Pancreas (tissue), 10 donors: Measurements from ENCODE around the gene ZNF385B. TPM values are rescaled to one million over a fixed set of nuclear protein-coding genes. Genes with fewer than 3 reads are reported as not detected.

ENCODE experiments used
- ATAC-seq, 4 donors: fragments of 200-7000 bp; cut with Tn5 transposase; one replicate each; pipeline versions ENCODE4 v1.8.0 to v1.9.1; 2020; ENCODE audit warnings: mild to moderate bottlenecking in 4 of 4, moderate library complexity in 4 of 4
- DNase-seq, 6 donors: peaks; one replicate each; pipeline ENCODE4 v3.0.0-alpha.2; 2020
- FAIRE-seq: peaks from 2 replicates; lab custom pipeline; 2012; peaks lifted over from hg19 to GRCh38; lab: Jason Lieb, UNC
- H3K27ac ChIP-seq, 4 donors: fragments of 200-600 bp; sonication (generic); 1 replicate in 3 of 4; 2 replicates in 1 of 4; pipeline versions ENCODE4 v1.5.0 to v1.8.0; 2020
- H3K27me3 ChIP-seq, 4 donors: fragments of 200-600 bp; one replicate each; pipeline ENCODE4 v1.8.0; 2021
- H3K36me3 ChIP-seq, 3 donors: fragments of 200-600 bp; sonication (generic) in 1 of 3; one replicate each; pipeline versions ENCODE4 v1.5.0 to v1.8.0; 2020 to 2021
- H3K4me1 ChIP-seq, 3 donors: fragments of 200-600 bp; one replicate each; pipeline ENCODE4 v1.8.0; 2021
- H3K4me3 ChIP-seq, 4 donors: fragments of 200-600 bp; sonication (generic) in 2 of 4; one replicate each; pipeline versions ENCODE4 v1.5.0 to v1.8.0; 2020 to 2021
- H3K9me3 ChIP-seq, 4 donors: fragments of 200-600 bp; one replicate each; pipeline ENCODE4 v1.8.0; 2021
- WGBS, 2 donors: extraction: QIAGEN DNeasy Blood & Tissue Kit; methylation state at CpG; one replicate each; pipeline ENCODE4 v1.1.7; 2013; 5-methylcytosine and 5-hydroxymethylcytosine counted together
- intact Hi-C, 3 donors: fragments of 100-400 bp; cut with DNase I; formaldehyde crosslinking; loops; one replicate each; pipeline versions ENCODE4 v1.11.1 to v1.14.2; 2022
- polyA plus RNA-seq, 2 donors: library from polyadenylated mRNA; stranded (reverse); fragments of 200-250 nt; gene quantifications; one replicate each; pipeline ENCODE4 v1.2.3, GENCODE V29; 2013
- total RNA-seq, 6 donors: library from RNA; stranded (reverse); fragmentation: NEBNext Ultra II Directional in 4 of 6; extraction: Animal tissue kit (Norgen Biotek cat#: 25700) in 4 of 6; gene quantifications; one replicate each; pipeline versions ENCODE4 v1.2.1 to v1.2.4, GENCODE V29; 2021 to 2023
- TF ChIP-seq, protein P1 (sequence below), 4 donors: fragments of 200-600 bp; sonication (generic) in 3 of 4; IDR thresholded peaks; one replicate each; pipeline versions ENCODE4 v1.5.0 to v1.8.0; 2021; ENCODE audit warnings: antibody characterized with exemption in 4 of 4
- donor health status: healthy with polysubstance abuse.
- donor health status: DM: no; HTN: no; CAD: no; lungs with moderate emphysema.
- donor health status: DM: no; HTN: no; CAD: no.
- donor health status: control.
- donor health status: control.
- donor health status: Bipolar disorder and iron deficiency.
- donor health status: DM: yes; HTN: yes; CAD: no.
- donor health status: DM: no; HTN: no; CAD: no.
- donor health status: DM: no; HTN: no; CAD: no.
- donor health status: DM: yes; HTN: yes; CAD: no.

Gene ZNF385B
- total and polyA plus RNA-seq, 8 donors = 0.19 to 0.61 (median 0.37) TPM; not detected in 1

DNA sequence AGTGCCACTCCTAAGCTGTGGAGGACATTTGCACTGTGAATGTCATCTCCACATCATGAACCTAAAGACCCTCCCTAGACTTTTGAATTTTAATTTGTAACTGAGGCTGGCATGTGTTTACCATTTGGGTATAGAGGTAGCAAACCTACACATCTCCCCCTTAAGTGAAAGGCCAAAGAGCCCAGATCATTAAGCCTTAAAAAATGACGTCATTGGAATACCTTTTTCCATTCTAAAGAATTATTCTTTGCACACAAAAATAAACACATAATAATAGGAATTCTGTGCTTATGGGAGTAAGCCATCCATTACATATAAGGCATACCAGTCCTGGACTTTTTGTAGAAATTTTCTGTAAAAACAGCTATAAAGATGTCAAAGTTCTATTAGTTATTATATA lies 38.9 kb downstream of the ZNF385B start:
- H3K36me3 ChIP-seq = no peaks in the 10 kb centered on the region

DNA sequence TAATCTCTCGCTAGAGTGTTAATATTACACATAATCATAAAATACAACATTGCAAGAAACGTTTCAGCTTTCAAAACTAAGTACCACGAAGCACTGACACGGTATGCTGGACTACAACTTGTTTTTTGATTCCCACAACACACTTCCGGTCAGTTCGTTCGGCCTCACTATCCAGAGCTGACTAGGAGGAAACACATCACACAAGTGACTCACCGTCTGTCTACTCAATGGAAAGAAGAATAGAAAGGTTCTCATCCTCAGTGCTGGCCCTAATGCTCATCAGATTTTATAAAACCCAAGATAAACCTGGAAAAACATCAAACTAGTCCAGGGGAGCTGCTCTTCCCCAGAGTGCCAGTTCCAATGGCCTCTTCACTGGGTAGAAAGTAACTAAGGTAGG lies 42.9 kb downstream of the ZNF385B start:
- Histone ChIP-seq H3K4me1 (no peaks in the 10 kb centered on the region), H3K4me3 (no peak overlapping the region), H3K27me3 (no peaks in the 10 kb centered on the region), H3K9me3 (no peaks in the 10 kb centered on the region), H3K36me3 (no peaks in the 10 kb centered on the region), H3K27ac (no peak overlapping the region)
- TF ChIP-seq, protein P1, sequence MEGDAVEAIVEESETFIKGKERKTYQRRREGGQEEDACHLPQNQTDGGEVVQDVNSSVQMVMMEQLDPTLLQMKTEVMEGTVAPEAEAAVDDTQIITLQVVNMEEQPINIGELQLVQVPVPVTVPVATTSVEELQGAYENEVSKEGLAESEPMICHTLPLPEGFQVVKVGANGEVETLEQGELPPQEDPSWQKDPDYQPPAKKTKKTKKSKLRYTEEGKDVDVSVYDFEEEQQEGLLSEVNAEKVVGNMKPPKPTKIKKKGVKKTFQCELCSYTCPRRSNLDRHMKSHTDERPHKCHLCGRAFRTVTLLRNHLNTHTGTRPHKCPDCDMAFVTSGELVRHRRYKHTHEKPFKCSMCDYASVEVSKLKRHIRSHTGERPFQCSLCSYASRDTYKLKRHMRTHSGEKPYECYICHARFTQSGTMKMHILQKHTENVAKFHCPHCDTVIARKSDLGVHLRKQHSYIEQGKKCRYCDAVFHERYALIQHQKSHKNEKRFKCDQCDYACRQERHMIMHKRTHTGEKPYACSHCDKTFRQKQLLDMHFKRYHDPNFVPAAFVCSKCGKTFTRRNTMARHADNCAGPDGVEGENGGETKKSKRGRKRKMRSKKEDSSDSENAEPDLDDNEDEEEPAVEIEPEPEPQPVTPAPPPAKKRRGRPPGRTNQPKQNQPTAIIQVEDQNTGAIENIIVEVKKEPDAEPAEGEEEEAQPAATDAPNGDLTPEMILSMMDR (IDR thresholded peaks at IDR 0.05) = no peak
- no peak for DNase-seq
- 79 to 83% methylated on average over 8 of the region's 8 CpGs for WGBS, 2 donors
- intact Hi-C loops = no loop called here
- no peak for ATAC-seq
- FAIRE-seq = no peak

More for the DNA sequence above, 38.9 kb downstream of the ZNF385B start:
- no peak for ATAC-seq
- no peak overlapping the region for H3K4me3 ChIP-seq
- H3K27me3 ChIP-seq = no peaks in the 10 kb centered on the region
- no peaks in the 10 kb centered on the region for H3K4me1 ChIP-seq
- TF ChIP-seq, protein P1 (IDR thresholded peaks at IDR 0.05) = no peak
- no peak overlapping the region for H3K27ac ChIP-seq
- FAIRE-seq = no peak
- no peak for DNase-seq
- intact Hi-C loops = no loop called here
- no peaks in the 10 kb centered on the region for H3K9me3 ChIP-seq
- WGBS, 2 donors = 76 to 77% methylated on average over 1 of the region's 1 CpG

DNA sequence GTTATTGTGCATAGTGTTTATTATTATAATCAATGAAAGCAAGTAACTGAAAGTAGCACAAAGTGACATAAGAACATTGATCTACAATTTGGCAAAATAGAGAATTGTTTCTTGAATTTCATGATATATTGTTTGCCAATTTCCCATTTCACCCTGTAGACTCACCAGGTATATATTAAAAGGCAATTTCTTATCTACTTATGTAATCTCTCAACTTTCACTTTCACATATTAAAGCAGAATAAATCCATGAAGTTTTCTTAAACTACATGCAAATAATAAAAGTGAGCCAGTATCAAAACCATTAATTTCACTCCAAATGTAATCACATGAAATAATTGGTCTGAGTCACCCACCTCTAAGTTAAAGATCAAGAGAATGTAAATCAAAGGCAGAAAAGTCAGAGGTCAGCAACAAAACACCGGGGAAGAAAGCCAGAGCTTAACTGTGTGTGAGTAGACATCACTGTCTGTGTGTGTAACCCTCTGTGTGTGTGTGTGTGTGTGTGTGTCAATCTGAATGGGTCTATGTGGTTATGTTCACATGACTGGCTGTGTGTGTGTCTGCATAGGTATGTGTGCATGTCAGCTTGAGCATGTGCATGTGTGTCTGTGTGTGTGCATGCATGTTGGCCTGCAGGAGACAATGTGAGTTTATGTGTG lies 44.1 kb downstream of the ZNF385B start:
- FAIRE-seq (no peak), ATAC-seq (no peak)

DNA sequence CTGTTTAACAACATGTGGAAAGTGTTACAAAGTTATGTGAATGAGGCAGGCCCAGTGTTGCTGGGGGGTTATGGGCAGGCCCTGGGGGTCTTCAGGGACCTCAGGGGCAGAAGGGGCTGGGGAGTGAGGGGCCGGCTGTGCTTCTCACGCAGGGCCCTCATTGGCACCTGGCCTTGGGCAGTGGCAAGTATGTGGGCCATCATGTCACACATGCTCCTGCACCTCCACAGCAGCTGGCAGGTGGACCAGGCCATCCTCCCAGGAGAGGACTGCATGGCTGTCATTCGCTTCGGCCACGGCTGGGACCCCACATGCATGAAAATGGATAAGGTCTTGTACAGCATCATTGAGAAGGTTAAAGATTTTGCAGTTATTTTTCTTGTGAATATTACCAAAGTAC lies 47.4 kb downstream of the ZNF385B start:
- Histone ChIP-seq H3K4me3 (no peak overlapping the region), H3K4me1 (no peaks in the 10 kb centered on the region), H3K27ac (no peak overlapping the region), H3K9me3 (no peaks in the 10 kb centered on the region), H3K36me3 (no peaks in the 10 kb centered on the region), H3K27me3 (no peaks in the 10 kb centered on the region)
- DNase-seq (peak in 2 of 6 donors; percentile 17 to 42), ATAC-seq (no peak), FAIRE-seq (no peak)
- intact Hi-C loops = no loop called here
- WGBS, 2 donors = 92 to 98% methylated on average over 5 of the region's 5 CpGs
- TF ChIP-seq, protein P1 (IDR thresholded peaks at IDR 0.05) = no peak

More for the DNA sequence above, 44.1 kb downstream of the ZNF385B start:
- H3K4me1 ChIP-seq = no peaks in the 10 kb centered on the region
- H3K36me3 ChIP-seq = no peaks in the 10 kb centered on the region
- H3K9me3 ChIP-seq = no peaks in the 10 kb centered on the region
- TF ChIP-seq, protein P1 (IDR thresholded peaks at IDR 0.05) = no peak
- 24 to 39% methylated on average over 1 of the region's 1 CpG for WGBS, 2 donors
- no peaks in the 10 kb centered on the region for H3K27me3 ChIP-seq
- H3K4me3 ChIP-seq = no peak overlapping the region
- no peak overlapping the region for H3K27ac ChIP-seq
- no peak for DNase-seq
- intact Hi-C loops = no loop called here

DNA sequence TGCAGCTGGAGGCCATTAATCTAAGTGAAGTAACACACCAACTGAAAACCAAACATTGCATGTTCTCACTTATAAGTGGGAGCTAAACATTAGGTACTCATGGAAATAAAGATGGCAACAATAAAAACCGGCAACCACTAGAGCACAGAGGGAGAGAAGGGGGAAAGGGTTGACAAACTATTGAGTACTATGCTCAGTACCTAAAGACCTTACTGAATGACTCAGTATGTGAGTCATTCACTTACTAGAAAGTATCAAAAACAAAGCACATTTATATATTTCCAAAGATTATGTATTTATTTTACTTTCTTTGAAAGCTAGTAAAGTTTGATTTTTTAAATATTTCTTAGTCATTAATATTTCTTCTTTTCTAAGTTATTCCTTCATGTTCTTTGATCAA lies 48.9 kb downstream of the ZNF385B start:
- intact Hi-C loops = no loop called here
- no peak overlapping the region for H3K4me3 ChIP-seq
- no peaks in the 10 kb centered on the region for H3K27me3 ChIP-seq
- FAIRE-seq (no peak), DNase-seq (no peak), ATAC-seq (no peak)
- TF ChIP-seq, protein P1 (IDR thresholded peaks at IDR 0.05) = no peak
- H3K36me3 ChIP-seq = no peaks in the 10 kb centered on the region
- H3K9me3 ChIP-seq = no peaks in the 10 kb centered on the region
- no peak overlapping the region for H3K27ac ChIP-seq
- H3K4me1 ChIP-seq = no peaks in the 10 kb centered on the region
- WGBS, 2 donors = 97 to 100% methylated on average over 1 of the region's 1 CpG
